Fibroblast of the aortic adventitia (primary cell): ENCODE results near the gene ADAM23. TPM values are rescaled to one million over a fixed set of nuclear protein-coding genes. Genes with fewer than 3 reads are reported as not detected.
A peak's percentile ranks its signal among the peaks of the same experiment; 100 is the strongest.

Source experiments
- DNase-seq: peaks from one replicate; pipeline ENCODE4 v3.0.0-alpha.2; 2010; ENCODE audit warnings: low read depth
- H3K4me3 ChIP-seq: 2 replicates; pipeline ENCODE4 v1.5.1; 2011; ENCODE audit warnings: low read depth, mild to moderate bottlenecking, control low read depth, low read length, moderate library complexity
- total RNA-seq: library from RNA; depleted of rRNA; stranded (reverse); fragments of >200 nt; gene quantifications from 2 replicates; pipeline ENCODE4 v1.2.3, GENCODE V29; 2012; ENCODE audit warnings: low replicate concordance
- TF ChIP-seq, protein P1 (sequence below): IDR thresholded peaks from 2 replicates; pipeline ENCODE4 v1.5.1; 2011; ENCODE audit warnings: mild to moderate bottlenecking, low read length, control low read depth, inconsistent platforms; ENCODE audit not compliant: insufficient read depth

Gene ADAM23
- total RNA-seq, 1 donor, result 7.8 TPM

- no peak for DNase-seq
- TF ChIP-seq, protein P1, sequence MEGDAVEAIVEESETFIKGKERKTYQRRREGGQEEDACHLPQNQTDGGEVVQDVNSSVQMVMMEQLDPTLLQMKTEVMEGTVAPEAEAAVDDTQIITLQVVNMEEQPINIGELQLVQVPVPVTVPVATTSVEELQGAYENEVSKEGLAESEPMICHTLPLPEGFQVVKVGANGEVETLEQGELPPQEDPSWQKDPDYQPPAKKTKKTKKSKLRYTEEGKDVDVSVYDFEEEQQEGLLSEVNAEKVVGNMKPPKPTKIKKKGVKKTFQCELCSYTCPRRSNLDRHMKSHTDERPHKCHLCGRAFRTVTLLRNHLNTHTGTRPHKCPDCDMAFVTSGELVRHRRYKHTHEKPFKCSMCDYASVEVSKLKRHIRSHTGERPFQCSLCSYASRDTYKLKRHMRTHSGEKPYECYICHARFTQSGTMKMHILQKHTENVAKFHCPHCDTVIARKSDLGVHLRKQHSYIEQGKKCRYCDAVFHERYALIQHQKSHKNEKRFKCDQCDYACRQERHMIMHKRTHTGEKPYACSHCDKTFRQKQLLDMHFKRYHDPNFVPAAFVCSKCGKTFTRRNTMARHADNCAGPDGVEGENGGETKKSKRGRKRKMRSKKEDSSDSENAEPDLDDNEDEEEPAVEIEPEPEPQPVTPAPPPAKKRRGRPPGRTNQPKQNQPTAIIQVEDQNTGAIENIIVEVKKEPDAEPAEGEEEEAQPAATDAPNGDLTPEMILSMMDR, result no peak
- H3K4me3 ChIP-seq, result no peak overlapping the region
Measured at GRCh38 chr2:206533977-206534376, 90.6 kb downstream of the ADAM23 start.

- no peak for DNase-seq
- H3K4me3 ChIP-seq, result no peak overlapping the region
- TF ChIP-seq, protein P1, result no peak
Measured at GRCh38 chr2:206535260-206535986, 92.1 kb downstream of the ADAM23 start.

GRCh38 chr2:206540757-206541156 is 97.4 kb downstream of the ADAM23 start:
- no peak for DNase-seq
- TF ChIP-seq, protein P1, result no peak
- no peak overlapping the region for H3K4me3 ChIP-seq

GRCh38 chr2:206543073-206543472 is 99.7 kb downstream of the ADAM23 start:
- H3K4me3 ChIP-seq, result no peak overlapping the region
- TF ChIP-seq, protein P1, result no peak

DNA sequence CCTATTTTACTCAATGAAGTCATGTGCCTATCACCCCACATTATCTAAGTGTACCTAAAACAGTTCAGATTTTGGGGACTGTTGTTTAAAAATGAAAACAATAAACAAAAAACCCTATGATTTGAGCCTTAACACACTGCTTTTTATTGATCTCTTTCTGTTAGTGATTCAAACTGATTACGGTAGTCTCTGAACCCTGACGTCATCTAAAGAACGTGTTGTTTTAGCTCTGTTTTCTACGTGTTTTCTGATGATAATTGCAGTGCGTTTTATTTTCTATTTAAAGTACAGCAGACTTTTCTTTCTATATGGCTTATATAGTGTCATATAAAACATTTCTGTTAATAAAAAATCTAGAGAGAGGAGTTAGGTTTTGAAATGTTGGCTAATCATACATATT is 105.1 kb downstream of the ADAM23 start:
- TF ChIP-seq, protein P1, result no peak
- no peak overlapping the region for H3K4me3 ChIP-seq
- no peak for DNase-seq

More at GRCh38 chr2:206543073-206543472, 99.7 kb downstream of the ADAM23 start:
- no peak for DNase-seq

DNA sequence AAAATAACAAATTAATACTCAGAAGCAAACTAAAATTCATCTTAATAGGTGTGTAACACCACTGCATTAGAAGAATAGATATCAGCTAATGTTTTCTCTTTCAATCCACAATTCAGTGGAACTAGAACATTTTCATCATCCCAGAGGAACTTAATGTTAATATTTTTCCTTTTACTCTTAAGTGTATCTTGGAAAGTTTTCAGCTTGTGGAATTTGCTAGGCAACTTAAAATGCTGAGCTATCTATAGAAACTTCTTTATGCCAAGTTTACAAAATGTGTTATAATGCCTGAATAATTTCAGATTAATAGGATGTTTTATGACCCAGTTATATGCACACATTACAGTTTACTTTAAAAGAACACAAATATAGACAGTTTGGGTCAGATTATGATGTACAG is 112.4 kb downstream of the ADAM23 start:
- TF ChIP-seq, protein P1, result no peak
- no peak overlapping the region for H3K4me3 ChIP-seq
- peak; percentile 64 for DNase-seq
